ENCODE results near the gene RNASEH2B.

Gene RNASEH2B

GRCh38 chr13:50909605-50910484, at the start of gene RNASEH2B:
Gene RNASEH2B, plus strand, starts transcription at chr13:50909791. Its CDS starts 286 bp downstream, at chr13:50910077.
- peak; percentile 81 for DNase-seq (ENCODE audit: low spot score)

GRCh38 chr13:50864492-50864891, 45.1 kb upstream of the RNASEH2B start:
- DNase-seq (ENCODE audit: low spot score): no peak

- DNase-seq (ENCODE audit: low spot score): no peak
These were observed 42.6 kb upstream of the RNASEH2B start for GRCh38 chr13:50866817-50867636.

GRCh38 chr13:50867637-50867945, 42.0 kb upstream of the RNASEH2B start:
- DNase-seq (ENCODE audit: low spot score): no peak

DNA sequence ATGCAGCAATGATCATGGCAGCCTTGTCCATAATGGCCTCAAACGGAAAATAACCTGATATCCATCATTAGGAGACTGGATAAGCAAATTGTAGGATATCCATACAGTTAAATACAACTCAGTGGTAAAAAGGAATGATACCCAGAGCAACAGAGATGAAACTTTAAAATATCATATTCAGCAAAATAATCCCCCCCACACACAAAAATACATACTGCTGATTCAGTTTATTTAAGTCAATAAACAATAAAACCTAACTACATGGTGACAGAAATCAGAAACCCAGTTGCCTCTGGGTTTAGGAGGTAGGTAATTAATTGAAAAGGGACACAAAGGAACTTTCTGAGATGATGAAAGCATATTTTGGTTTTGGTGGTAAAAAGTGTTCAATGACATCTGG, 38.2 kb upstream of the RNASEH2B start:
- DNase-seq (ENCODE audit: low spot score): no peak

GRCh38 chr13:50873467-50873866, 36.1 kb upstream of the RNASEH2B start:
- no peak for DNase-seq (ENCODE audit: low spot score)

GRCh38 chr13:50873991-50874390, 35.6 kb upstream of the RNASEH2B start:
- no peak for DNase-seq (ENCODE audit: low spot score)

DNA sequence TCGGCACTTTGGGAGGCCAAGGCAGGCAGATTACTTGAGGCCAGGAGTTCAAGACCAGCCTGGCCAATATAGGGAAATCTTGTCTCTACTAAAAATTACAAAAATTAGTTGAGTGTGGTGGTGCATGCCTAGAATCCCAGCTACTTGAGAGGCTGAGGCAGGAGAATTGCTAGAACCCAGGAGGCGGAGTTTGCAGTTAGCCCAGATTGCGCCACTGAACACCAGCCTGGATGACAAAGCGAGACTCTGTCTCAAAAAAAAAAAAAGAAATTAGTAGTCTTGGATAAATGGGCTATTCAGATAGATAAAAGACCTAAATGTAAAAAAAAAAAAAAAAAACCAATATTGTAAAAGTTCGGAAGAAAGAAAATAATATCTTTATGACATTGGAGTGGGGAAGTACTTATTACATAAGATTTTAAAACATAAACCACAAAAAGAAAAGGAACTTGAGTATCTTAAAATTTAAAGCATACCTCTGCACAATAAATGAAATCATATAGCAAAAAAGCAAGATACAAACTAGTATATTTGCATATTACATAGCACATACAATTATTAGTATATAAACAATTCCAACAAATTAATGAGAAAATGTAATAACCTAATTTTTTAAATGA, 26.7 kb upstream of the RNASEH2B start:
- no peak for DNase-seq (ENCODE audit: low spot score)

DNA sequence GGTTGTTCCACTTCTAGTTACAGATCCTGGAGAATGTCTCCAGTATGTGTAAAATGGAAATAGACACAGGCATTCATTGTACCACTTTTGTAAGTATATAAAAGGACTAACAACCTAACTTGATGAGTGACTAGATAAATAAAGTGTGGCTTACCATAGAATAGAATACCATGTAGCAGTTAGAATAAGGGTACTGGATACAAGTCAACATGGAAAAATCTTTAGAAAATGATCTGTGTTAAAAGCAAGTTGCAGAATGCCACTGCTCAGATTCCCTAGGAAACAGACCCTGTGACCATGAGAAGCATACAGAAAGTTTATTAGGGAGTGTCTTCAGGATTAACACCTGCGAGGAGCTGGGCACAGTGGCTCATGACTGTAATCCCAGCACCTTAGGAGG, 25.9 kb upstream of the RNASEH2B start:
- no peak for DNase-seq (ENCODE audit: low spot score)

DNA sequence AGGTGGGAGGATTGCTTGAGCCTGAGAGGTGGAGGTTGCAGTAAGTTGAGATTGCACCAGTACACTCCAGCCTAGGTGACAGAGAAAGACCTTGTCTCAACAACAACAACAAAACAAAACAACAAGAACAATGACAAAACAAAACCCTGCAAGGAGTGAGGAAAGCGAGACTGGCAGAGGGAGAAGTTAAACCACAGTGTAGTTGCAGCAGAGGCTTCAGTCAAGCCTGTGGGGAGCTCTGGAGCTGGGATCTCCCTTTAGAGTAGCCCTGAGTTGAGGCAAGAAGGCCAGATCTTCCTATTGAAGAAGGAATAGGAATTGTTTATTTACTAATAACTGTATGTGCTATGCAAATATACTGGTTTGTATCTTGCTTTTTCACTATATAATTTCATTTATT, 25.3 kb upstream of the RNASEH2B start:
- no peak for DNase-seq (ENCODE audit: low spot score)

GRCh38 chr13:50887151-50887550, 22.4 kb upstream of the RNASEH2B start:
- DNase-seq (ENCODE audit: low spot score): no peak

DNA sequence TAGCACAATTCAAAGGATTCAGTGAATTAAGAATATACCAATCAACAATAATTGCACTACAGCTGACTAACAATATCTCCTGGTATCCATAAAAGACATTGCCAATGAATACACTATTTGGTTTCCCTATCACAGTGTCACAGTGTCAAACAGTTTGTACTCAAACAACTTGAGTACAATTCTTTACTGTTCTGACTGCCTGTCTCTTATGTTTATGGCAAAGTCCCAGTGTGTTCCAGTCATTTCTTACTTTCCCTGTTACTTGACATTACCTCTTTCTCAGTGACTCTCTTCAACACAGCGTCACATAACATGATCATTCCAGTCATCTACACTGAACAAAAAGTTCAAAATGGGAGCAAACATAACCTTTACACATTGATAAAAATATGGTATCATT, 21.2 kb upstream of the RNASEH2B start:
- DNase-seq (ENCODE audit: low spot score): no peak

DNA sequence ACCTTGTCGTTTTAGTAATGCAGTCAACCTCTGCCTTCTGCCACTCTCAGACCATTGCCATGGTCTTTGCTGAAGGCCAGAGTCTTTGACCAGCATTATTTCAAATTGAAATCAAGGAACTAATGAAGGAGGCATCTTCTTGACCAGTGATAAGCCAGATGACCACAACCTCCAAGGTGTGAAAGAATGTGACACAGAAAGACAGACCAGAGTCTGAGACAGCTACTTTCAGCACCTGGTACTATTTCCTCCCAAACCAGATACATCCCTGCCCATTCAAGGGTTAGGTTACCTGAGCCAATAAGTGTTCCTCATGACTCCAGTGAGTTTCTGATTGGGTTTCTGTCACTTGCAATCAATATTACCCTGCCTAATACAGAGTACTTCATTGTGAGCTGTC, 20.3 kb upstream of the RNASEH2B start:
- no peak for DNase-seq (ENCODE audit: low spot score)

DNA sequence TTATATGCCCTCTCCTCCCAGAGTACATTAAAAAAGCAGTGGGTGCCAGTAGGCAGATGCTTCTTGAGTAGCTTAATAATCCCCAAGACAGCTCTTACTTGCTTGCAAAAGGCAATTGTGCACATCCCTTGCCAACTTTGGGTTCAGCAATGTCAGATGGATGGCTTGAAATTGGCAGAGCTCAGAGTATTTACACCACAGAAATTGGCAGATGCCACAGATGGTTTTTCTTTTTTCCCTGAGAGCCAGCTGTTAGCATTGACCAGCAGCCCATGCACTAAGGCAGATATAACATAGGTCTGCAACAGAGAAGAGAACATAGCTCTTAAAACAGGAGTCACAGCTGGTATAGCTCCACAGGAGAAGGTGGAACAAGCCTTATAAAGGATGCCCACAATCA, 18.4 kb upstream of the RNASEH2B start:
- DNase-seq (ENCODE audit: low spot score): no peak

DNA sequence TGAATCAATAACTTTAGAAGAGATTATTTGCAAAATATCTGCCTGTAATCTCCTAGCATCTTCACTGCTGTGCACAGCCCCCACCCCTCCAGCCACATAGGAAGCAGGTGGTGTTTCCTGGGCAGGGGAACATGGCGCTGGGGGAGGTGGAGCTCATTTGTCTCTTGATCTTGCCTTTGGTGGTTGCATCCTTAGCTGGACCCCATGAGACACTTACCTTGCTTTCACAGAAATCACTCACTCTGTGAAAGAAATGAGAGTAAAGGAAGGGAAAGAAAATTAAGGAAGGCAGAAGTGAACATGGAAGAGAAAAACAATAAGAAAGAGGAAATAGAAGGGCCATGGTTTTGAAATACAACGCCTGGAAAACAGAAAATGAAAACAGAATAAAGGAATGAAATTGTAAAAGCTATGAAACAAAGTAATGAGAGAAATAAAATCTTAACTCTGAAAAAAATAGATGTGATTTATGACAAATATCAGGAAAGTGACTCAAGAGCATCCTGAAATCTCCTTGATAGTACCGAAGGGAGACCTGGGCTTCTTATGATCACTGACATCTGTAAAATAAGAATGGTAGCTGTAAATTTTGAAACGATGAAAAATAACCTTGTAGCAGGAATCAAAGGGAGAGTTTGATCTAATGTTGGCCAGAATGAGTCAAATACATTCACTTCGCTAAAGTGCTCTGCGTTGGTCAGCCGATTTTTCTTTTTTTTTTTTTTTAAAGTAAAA, 17.2 kb upstream of the RNASEH2B start:
- peak; percentile 59 for DNase-seq (ENCODE audit: low spot score)

DNA sequence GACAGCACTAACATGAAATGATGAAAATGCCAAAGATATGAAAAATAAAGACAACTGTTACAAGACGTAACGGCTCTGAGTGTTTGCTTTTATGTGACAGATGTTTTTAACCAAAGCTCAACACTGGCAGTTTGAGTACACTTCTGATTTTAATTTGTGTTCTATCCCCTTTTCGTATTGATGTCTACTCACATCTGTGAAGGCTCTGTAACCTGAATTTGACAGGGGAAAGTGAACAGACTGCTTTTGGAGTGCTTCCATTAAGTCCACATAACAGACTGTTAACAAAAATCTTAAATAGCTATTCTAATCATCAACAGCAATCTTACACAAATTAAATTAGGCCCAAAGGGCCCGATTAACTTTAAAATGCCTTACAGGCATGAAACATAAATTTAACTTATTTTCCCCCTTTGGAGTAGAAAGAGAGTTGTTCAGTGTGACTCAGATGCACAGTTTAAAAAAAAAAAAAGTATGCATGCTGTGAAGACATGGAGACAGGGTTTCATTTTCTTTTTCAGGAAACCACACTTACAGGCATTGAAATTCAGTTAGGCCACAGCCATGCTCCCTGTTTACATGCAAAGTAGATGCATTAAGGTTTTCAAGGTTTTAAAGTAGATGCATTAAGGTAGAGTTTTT, 16.3 kb upstream of the RNASEH2B start:
- peak; percentile 76 for DNase-seq (ENCODE audit: low spot score)

- no peak for DNase-seq (ENCODE audit: low spot score)
These were observed 15.6 kb upstream of the RNASEH2B start for GRCh38 chr13:50894012-50894411.

DNA sequence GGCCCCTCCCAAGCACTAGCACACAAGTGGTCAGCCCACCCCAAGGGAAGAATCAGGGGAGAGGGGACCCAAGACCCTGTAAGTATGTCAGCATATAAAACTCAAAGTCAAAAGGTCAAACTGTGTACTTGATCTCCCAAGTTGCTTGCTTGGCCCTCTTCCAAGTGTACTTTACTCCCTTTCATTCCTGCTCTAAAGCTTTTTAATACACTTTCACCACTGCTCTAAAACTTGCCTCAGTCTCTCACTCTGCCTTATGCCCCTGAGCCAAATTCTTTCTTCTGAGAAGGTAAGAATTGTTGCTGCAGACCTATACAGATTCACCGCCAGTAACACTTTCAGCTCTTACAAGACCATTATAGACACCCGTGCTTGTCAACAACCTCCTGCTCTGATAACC, 15.1 kb upstream of the RNASEH2B start:
- no peak for DNase-seq (ENCODE audit: low spot score)

DNA sequence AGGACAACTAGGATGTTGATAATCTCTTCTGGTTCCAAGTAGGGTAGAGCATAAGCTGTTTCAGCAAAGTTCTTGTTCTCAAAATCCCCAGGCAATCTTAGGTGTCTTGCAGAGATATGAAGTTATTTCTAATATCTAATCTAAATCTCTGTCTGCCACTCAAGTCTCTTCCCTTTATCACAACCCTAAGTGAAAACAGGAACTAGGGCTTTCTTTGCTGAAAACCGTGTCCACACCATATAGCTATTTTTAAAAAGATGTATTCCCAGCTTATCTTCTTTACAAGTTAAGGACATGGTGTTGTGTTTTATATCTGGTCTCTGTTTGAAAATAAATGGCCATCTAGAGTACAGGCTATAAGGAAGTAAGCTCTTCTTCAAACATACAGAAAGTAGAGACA, 11.3 kb upstream of the RNASEH2B start:
- no peak for DNase-seq (ENCODE audit: low spot score)

DNA sequence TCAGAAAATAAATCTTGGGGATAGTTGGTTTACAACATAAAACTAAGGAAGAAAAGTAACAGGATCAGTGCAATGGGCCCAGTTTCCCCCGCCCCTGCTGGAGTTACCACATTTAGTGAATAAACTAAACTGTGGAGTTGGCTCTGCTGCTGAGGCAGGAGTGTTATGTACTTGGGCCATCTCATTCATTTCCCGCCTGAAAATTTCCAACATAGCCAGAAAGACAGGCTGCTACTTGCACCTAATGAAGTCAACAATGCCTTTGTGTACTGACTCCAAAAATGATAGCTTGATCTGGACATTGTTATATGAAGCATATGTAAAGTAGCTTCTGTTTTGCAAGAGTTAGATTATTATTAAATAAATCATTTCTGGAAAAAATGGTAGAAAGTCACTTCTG, 7.9 kb upstream of the RNASEH2B start:
- DNase-seq (ENCODE audit: low spot score): no peak

DNA sequence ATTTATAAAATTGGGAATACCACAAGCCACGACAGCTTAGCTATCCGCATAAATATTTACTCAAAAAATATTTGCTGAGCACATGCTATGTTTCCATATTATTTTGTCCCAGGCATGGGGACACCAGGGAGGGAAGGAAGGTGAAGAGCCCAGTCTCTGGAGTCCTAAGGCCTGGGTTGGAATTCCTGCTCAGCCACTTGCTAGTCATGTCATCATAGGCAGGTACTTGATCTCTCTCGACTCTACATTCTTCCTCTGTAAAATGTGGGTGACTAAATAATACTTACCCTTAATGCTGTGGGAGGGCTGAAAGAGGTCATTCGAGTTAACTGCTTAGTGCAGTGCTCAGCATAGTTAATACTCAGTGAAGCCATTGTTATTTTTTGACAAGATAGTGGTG, 4.3 kb upstream of the RNASEH2B start:
- DNase-seq (ENCODE audit: low spot score): no peak

GRCh38 chr13:50907781-50908180, 1.8 kb upstream of the RNASEH2B start:
- no peak for DNase-seq (ENCODE audit: low spot score)
